H9 (cell line): ENCODE measurements around the gene COL18A1. TPM values are rescaled to one million over a fixed set of nuclear protein-coding genes. Genes with fewer than 3 reads are reported as not detected.

ENCODE experiments used
- DNase-seq: peaks from one replicate; pipeline ENCODE4 v3.0.0-alpha.2; 2017
- H2AFZ ChIP-seq: one replicate; pipeline ENCODE4 v1.6.1; 2013; ENCODE audit warnings: mild to moderate bottlenecking, low read length, control low read depth, moderate library complexity
- H2AK5ac ChIP-seq: 2 replicates; pipeline ENCODE4 v1.6.1; 2013; ENCODE audit warnings: low read length, control low read depth, mixed read lengths; ENCODE audit not compliant: insufficient read length
- H2BK120ac ChIP-seq: one replicate; pipeline ENCODE4 v1.6.1; 2013; ENCODE audit warnings: low read depth, mild to moderate bottlenecking, low read length, control low read depth, inconsistent platforms; ENCODE audit not compliant: poor library complexity, severe bottlenecking
- H2BK12ac ChIP-seq: 2 replicates; pipeline ENCODE4 v1.6.1; 2013; ENCODE audit warnings: low read length, control low read depth, mixed read lengths, low read depth; ENCODE audit not compliant: insufficient read length
- H2BK15ac ChIP-seq: 2 replicates; pipeline ENCODE4 v1.6.1; 2013; ENCODE audit warnings: low read depth, low read length, control low read depth
- H2BK20ac ChIP-seq: one replicate; pipeline ENCODE4 v1.6.1; 2013; ENCODE audit warnings: low read depth, mild to moderate bottlenecking, low read length, control low read depth, inconsistent platforms; ENCODE audit not compliant: poor library complexity, severe bottlenecking
- H2BK5ac ChIP-seq: 2 replicates; pipeline ENCODE4 v1.6.1; 2013; ENCODE audit warnings: low read length, control low read depth, mixed read lengths; ENCODE audit not compliant: insufficient read length
- H3K14ac ChIP-seq: 2 replicates; pipeline ENCODE4 v1.6.1; 2013; ENCODE audit warnings: low read length, control low read depth; ENCODE audit not compliant: insufficient read depth
- H3K18ac ChIP-seq: 2 replicates; pipeline ENCODE4 v1.6.1; 2013; ENCODE audit warnings: low read depth, mild to moderate bottlenecking, mixed read lengths, low read length, control low read depth; ENCODE audit not compliant: insufficient read length
- H3K23ac ChIP-seq: 2 replicates; pipeline ENCODE4 v1.6.1; 2013; ENCODE audit warnings: low read length, control low read depth, mixed read lengths, low read depth; ENCODE audit not compliant: insufficient read length
- H3K23me2 ChIP-seq: 2 replicates; pipeline ENCODE4 v1.6.1; 2013; ENCODE audit warnings: low read depth, mild to moderate bottlenecking, mixed read lengths, low read length, control low read depth; ENCODE audit not compliant: insufficient read length, poor library complexity, severe bottlenecking
- H3K27ac ChIP-seq: 2 replicates; pipeline ENCODE4 v1.5.1; 2013; ENCODE audit warnings: low read length, control low read depth, mixed read lengths, low read depth; ENCODE audit not compliant: insufficient read length
- H3K27me3 ChIP-seq: 2 replicates; pipeline ENCODE4 v1.6.1; 2013; ENCODE audit warnings: low read length, control low read depth, inconsistent platforms; ENCODE audit not compliant: insufficient read depth
- H3K4ac ChIP-seq: 2 replicates; pipeline ENCODE4 v1.6.1; 2013; ENCODE audit warnings: low read depth, mild to moderate bottlenecking, control low read depth, inconsistent platforms, low read length, moderate library complexity
- H3K4me1 ChIP-seq: 2 replicates; pipeline ENCODE4 v1.6.1; 2013; ENCODE audit warnings: low read length, control low read depth, inconsistent platforms; ENCODE audit not compliant: insufficient read depth
- H3K4me2 ChIP-seq: 2 replicates; pipeline ENCODE4 v1.6.1; 2013; ENCODE audit warnings: low read length, control low read depth, mixed read lengths; ENCODE audit not compliant: insufficient read length, insufficient read depth
- H3K56ac ChIP-seq: 2 replicates; pipeline ENCODE4 v1.6.1; 2013; ENCODE audit warnings: low read depth, mild to moderate bottlenecking, mixed read lengths, low read length, control low read depth; ENCODE audit not compliant: insufficient read length
- H3K79me1 ChIP-seq: 2 replicates; pipeline ENCODE4 v1.6.1; 2013; ENCODE audit warnings: low read depth, mild to moderate bottlenecking, moderate library complexity, low read length, control low read depth, inconsistent platforms; ENCODE audit not compliant: insufficient read depth, poor library complexity, severe bottlenecking
- H3K79me2 ChIP-seq: 2 replicates; pipeline ENCODE4 v1.6.1; 2013; ENCODE audit warnings: low read length, control low read depth, inconsistent platforms; ENCODE audit not compliant: insufficient read depth
- H3K9ac ChIP-seq: 2 replicates; pipeline ENCODE4 v1.6.1; 2013; ENCODE audit warnings: low read length, control low read depth, mixed read lengths; ENCODE audit not compliant: insufficient read length; ENCODE audit errors: extremely low read depth
- H3K9me3 ChIP-seq: one replicate; pipeline ENCODE4 v1.6.1; 2013; ENCODE audit warnings: low read depth, low read length, inconsistent platforms; ENCODE audit not compliant: control insufficient read depth
- H3T11ph ChIP-seq: one replicate; pipeline ENCODE4 v1.6.1; 2013; ENCODE audit warnings: mild to moderate bottlenecking, low read length, control low read depth, inconsistent platforms
- H4K20me1 ChIP-seq: one replicate; pipeline ENCODE4 v1.6.1; 2013; ENCODE audit not compliant: control insufficient read depth, insufficient read length, insufficient read depth
- H4K5ac ChIP-seq: 2 replicates; pipeline ENCODE4 v1.6.1; 2013; ENCODE audit warnings: low read depth, mild to moderate bottlenecking, mixed read lengths, low read length, control low read depth; ENCODE audit not compliant: insufficient read length
- H4K8ac ChIP-seq: replicated peaks from 2 replicates; pipeline ENCODE4 v1.6.1; 2013; ENCODE audit warnings: low read length, control low read depth, mixed read lengths, low read depth; ENCODE audit not compliant: insufficient read length
- H4K91ac ChIP-seq: 2 replicates; pipeline ENCODE4 v1.6.1; 2013; ENCODE audit warnings: low read depth, mild to moderate bottlenecking, moderate library complexity, mixed read lengths, low read length, control low read depth; ENCODE audit not compliant: insufficient read length
- H3K27ac Mint-ChIP-seq, 3 experiments: 2 replicates in 2 of 3; 3 replicates in 1 of 3; pipeline ENCODE4 v1.8.0; 2020 to 2021; ENCODE audit warnings: mixed read lengths in 3 of 3, mild to moderate bottlenecking in 1 of 3, moderate library complexity in 1 of 3
- H3K27me3 Mint-ChIP-seq: 2 replicates; pipeline ENCODE4 v1.8.0; 2021; ENCODE audit warnings: low read depth, mild to moderate bottlenecking, moderate library complexity, mixed read lengths
- H3K36me3 Mint-ChIP-seq, 3 experiments: 2 replicates in 2 of 3; 3 replicates in 1 of 3; pipeline ENCODE4 v1.8.0; 2020 to 2021; ENCODE audit warnings: low read depth in 3 of 3, mixed read lengths in 3 of 3; ENCODE audit not compliant: insufficient read depth in 1 of 3
- H3K4me1 Mint-ChIP-seq, 2 experiments: 2 replicates each; pipeline ENCODE4 v1.8.0; 2020; ENCODE audit warnings: mixed read lengths in 2 of 2
- H3K4me3 Mint-ChIP-seq, 2 experiments: 2 replicates in 1 of 2; 3 replicates in 1 of 2; pipeline ENCODE4 v1.8.0; 2020 to 2021; ENCODE audit warnings: mild to moderate bottlenecking in 2 of 2, mixed read lengths in 2 of 2, moderate library complexity in 1 of 2
- H3K9me3 Mint-ChIP-seq, 2 experiments: 2 replicates in 1 of 2; 3 replicates in 1 of 2; pipeline ENCODE4 v1.8.0; 2020; ENCODE audit warnings: mild to moderate bottlenecking in 2 of 2, mixed read lengths in 2 of 2, moderate library complexity in 1 of 2
- WGBS: extraction: QIAGEN DNeasy Blood & Tissue Kit; methylation state at CpG from one replicate; pipeline ENCODE4 v1.1.7; 2013; ENCODE audit warnings: missing lambda C conversion rate, low lambda C conversion rate, mixed read lengths; ENCODE audit not compliant: insufficient read length; ENCODE audit errors: extremely low coverage; 5-methylcytosine and 5-hydroxymethylcytosine counted together
- total RNA-seq: library from RNA; stranded (reverse); gene quantifications from 2 replicates; pipeline ENCODE4 v1.2.1, GENCODE V29; 2021
- TF ChIP-seq, protein P1 (sequence below): fragments of 200-600 bp; sonication (generic); conservative IDR thresholded peaks from 3 replicates; pipeline ENCODE4 v1.8.0; 2021; ENCODE audit warnings: antibody characterized with exemption, mild to moderate bottlenecking

Gene COL18A1
- total RNA-seq, 1 experiment from 2014 or later = 232 TPM

DNA sequence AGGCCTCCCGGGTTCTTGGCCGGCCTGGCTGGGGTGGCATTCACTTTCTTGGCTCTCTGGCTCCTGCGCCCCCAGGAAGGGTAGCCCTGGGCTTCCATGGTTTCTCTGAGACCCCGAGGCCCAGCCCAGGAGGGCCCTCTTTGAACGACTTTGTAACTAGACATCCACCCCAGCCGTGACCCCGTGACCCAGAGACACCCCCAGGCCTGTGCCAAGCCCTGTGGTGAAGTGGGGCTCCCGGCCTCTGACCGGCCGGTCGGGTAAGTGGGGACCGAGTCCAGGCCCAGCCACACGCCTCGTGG, 64.0 kb downstream of the COL18A1 start:
- Histone ChIP-seq H2AFZ (no peak overlapping the region), H4K20me1 (no peaks in the 10 kb centered on the region), H3K14ac (no peak overlapping the region), H4K5ac (no peak overlapping the region), H3K4me2 (no peak overlapping the region), H3K18ac (no peak overlapping the region), H2BK5ac (no peak overlapping the region), H4K91ac (no peak overlapping the region), H3K79me2 (peaks cover 11% of the 10 kb centered on the region; the same call in 1 of the 2 replicates), H3T11ph (no peak overlapping the region), H3K23me2 (no peaks in the 10 kb centered on the region), H3K23ac (no peak overlapping the region), H3K27me3 (no peaks in the 10 kb centered on the region), H3K9me3 (no peaks in the 10 kb centered on the region), H3K4ac (no peak overlapping the region), H3K9ac (no peak overlapping the region), H2BK20ac (no peak overlapping the region), H3K56ac (no peak overlapping the region), H2BK15ac (no peak overlapping the region), H4K8ac (no peak overlapping the region), H2AK5ac (no peak overlapping the region), H3K27ac (no peak overlapping the region), H2BK120ac (no peak overlapping the region), H3K79me1 (peaks cover 18% of the 10 kb centered on the region), H2BK12ac (no peak overlapping the region), H3K4me1 (no peaks in the 10 kb centered on the region)
- H3K4me1 Mint-ChIP-seq = peaks cover 8 to 14% of the 10 kb centered on the region in 2 experiments; a peak in 3 of 4 replicates
- WGBS = no CpG with 5 or more reads among the region's 14 CpGs
- peaks cover 2 to 37% (median 13%) of the 10 kb centered on the region in 3 experiments; a peak in 6 of 7 replicates for H3K36me3 Mint-ChIP-seq
- TF ChIP-seq, protein P1, sequence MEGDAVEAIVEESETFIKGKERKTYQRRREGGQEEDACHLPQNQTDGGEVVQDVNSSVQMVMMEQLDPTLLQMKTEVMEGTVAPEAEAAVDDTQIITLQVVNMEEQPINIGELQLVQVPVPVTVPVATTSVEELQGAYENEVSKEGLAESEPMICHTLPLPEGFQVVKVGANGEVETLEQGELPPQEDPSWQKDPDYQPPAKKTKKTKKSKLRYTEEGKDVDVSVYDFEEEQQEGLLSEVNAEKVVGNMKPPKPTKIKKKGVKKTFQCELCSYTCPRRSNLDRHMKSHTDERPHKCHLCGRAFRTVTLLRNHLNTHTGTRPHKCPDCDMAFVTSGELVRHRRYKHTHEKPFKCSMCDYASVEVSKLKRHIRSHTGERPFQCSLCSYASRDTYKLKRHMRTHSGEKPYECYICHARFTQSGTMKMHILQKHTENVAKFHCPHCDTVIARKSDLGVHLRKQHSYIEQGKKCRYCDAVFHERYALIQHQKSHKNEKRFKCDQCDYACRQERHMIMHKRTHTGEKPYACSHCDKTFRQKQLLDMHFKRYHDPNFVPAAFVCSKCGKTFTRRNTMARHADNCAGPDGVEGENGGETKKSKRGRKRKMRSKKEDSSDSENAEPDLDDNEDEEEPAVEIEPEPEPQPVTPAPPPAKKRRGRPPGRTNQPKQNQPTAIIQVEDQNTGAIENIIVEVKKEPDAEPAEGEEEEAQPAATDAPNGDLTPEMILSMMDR = no peak
- H3K27ac Mint-ChIP-seq = no peak overlapping the region
- no peaks in the 10 kb centered on the region for H3K9me3 Mint-ChIP-seq
- no peak for DNase-seq
- no peak overlapping the region for H3K4me3 Mint-ChIP-seq
- no peaks in the 10 kb centered on the region for H3K27me3 Mint-ChIP-seq
